Esophagus squamous epithelium (tissue), 5 donors: ENCODE measurements around the gene PPM1G. TPM values are rescaled to one million over a fixed set of nuclear protein-coding genes. Genes with fewer than 3 reads are reported as not detected.

Source experiments
- DNase-seq: peaks from one replicate; lab custom pipeline; 2025; lab: John Stamatoyannopoulos, UW
- H3K27ac ChIP-seq, 4 donors: fragments of 200-600 bp; sonication (generic); one replicate each; pipeline ENCODE4 v1.5.1; 2016 to 2019; ENCODE audit warnings: mild to moderate bottlenecking in 1 of 4
- H3K27me3 ChIP-seq, 4 donors: fragments of 200-600 bp; sonication (generic); 1 replicate in 3 of 4; 2 replicates in 1 of 4; pipeline versions ENCODE4 v1.5.1 to v1.6.0; 2017 to 2021; ENCODE audit warnings: antibody characterized with exemption in 1 of 4
- H3K36me3 ChIP-seq, 3 donors: fragments of 200-600 bp; sonication (generic); one replicate each; pipeline ENCODE4 v1.5.1; 2016 to 2019
- H3K4me1 ChIP-seq, 3 donors: fragments of 200-600 bp; sonication (generic); one replicate each; pipeline ENCODE4 v1.5.1; 2017 to 2019
- H3K4me3 ChIP-seq, 4 donors: fragments of 200-600 bp; sonication (generic); 1 replicate in 3 of 4; 2 replicates in 1 of 4; pipeline ENCODE4 v1.5.1; 2016 to 2019; ENCODE audit warnings: mild to moderate bottlenecking in 2 of 4, moderate library complexity in 1 of 4
- H3K9me3 ChIP-seq, 3 donors: fragments of 200-600 bp; sonication (generic); one replicate each; pipeline ENCODE4 v1.5.1; 2016 to 2019
- CTCF ChIP-seq, 6 experiments: fragments of 450-650 bp in 4 of 6; fragments of 200-600 bp in 2 of 6; sonication (generic) in 2 of 6; IDR thresholded peaks; one replicate each; pipeline ENCODE4 v1.5.1; 2016 to 2019; ENCODE audit warnings: antibody characterized with exemption in 6 of 6, mild to moderate bottlenecking in 4 of 6, moderate library complexity in 4 of 6
- POLR2A ChIP-seq, 4 donors: fragments of 450-650 bp; IDR thresholded peaks; one replicate each; pipeline ENCODE4 v1.6.1; 2017; ENCODE audit warnings: antibody characterized with exemption in 4 of 4, mild to moderate bottlenecking in 4 of 4, moderate library complexity in 3 of 4
- WGBS, 2 donors: methylation state at CpG; one replicate each; pipeline ENCODE4 v1.1.5; 2018; 5-methylcytosine and 5-hydroxymethylcytosine counted together
- intact Hi-C: fragments of 100-400 bp; cut with DNase I; formaldehyde crosslinking; loops from one replicate; pipeline ENCODE4 v1.15.0; 2022
- total RNA-seq, 4 donors: library from RNA; depleted of rRNA; stranded (reverse); fragments of >200 nt; gene quantifications; one replicate each; pipeline ENCODE4 v1.1.0, GENCODE V29; 2016
- donor health status: DM: yes; HTN: yes; CAD: no.

PPM1G gene
- total RNA-seq, 4 donors from 2014 or later = 51.9 to 77.1 (median 67.4) TPM

GRCh38 chr2:27372937-27373336, 36.5 kb downstream of the PPM1G start:
- Histone ChIP-seq H3K27ac (peak overlapping the region in 1 of 4 donors; percentile 96), H3K4me1 (peaks cover 19 to 65% (median 23%) of the 10 kb centered on the region in 3 donors), H3K27me3 (no peaks in the 10 kb centered on the region), H3K9me3 (no peaks in the 10 kb centered on the region), H3K4me3 (no peak overlapping the region), H3K36me3 (peaks cover 26 to 63% (median 35%) of the 10 kb centered on the region in 3 donors)
- WGBS, 2 donors = 72 to 90% methylated on average over 6 of the region's 6 CpGs
- intact Hi-C loops = no loop called here
- TF ChIP-seq POLR2A (IDR thresholded peaks at IDR 0.05) = no peak
- TF ChIP-seq CTCF (IDR thresholded peaks at IDR 0.05) = no peak
- DNase-seq = no peak

- H3K9me3 ChIP-seq = no peaks in the 10 kb centered on the region
Measured at GRCh38 chr2:27370816-27371620, 38.4 kb downstream of the PPM1G start.

GRCh38 chr2:27370026-27370815, 39.2 kb downstream of the PPM1G start, which contains the start of the genes EIF2B4 and SNX17:
TSS of gene EIF2B4 (minus strand) at chr2:27370338. CDS start at chr2:27370314, 24 bp downstream.
TSS of gene SNX17 (plus strand) at chr2:27370616. CDS start at chr2:27370744, 128 bp downstream.
- Histone ChIP-seq H3K27ac (peak within 1 kb of the TSS; percentile 91 to 98 (median 95)), H3K4me1 (peaks cover 19 to 58% (median 23%) of the 10 kb centered on the region in 3 donors), H3K27me3 (no peaks in the 10 kb centered on the region), H3K9me3 (no peaks in the 10 kb centered on the region), H3K4me3 (peak within 1 kb of the TSS; percentile 83 to 96 (median 94)), H3K36me3 (peaks cover 17 to 63% (median 38%) of the 10 kb centered on the region in 3 donors)
- peak; percentile 94 for DNase-seq
- TF ChIP-seq CTCF (IDR thresholded peaks at IDR 0.05) = peak; percentile 57 to 88 (median 64)
- peak in 3 of 4 donors; percentile 27 to 77 (median 58) for TF ChIP-seq POLR2A (IDR thresholded peaks at IDR 0.05)
- WGBS, 2 donors = 0% methylated on average over 1 of the region's 85 CpGs; no CpG with 5 or more reads in 1 of the 2 donors
- intact Hi-C loops = no loop called here

More at GRCh38 chr2:27370816-27371620, 38.4 kb downstream of the PPM1G start:
- Histone ChIP-seq H3K27ac (peak overlapping the region; percentile 91 to 98 (median 95)), H3K4me3 (peak overlapping the region; percentile 83 to 96 (median 94)), H3K4me1 (peaks cover 19 to 58% (median 23%) of the 10 kb centered on the region in 3 donors), H3K36me3 (peaks cover 23 to 63% (median 38%) of the 10 kb centered on the region in 3 donors), H3K27me3 (no peaks in the 10 kb centered on the region)
- intact Hi-C loops = no loop called here
- WGBS, 2 donors = 0 to 3% methylated on average over 10 to 13 of the region's 46 CpGs
- peak in 1 of 4 donors; percentile 23 for TF ChIP-seq POLR2A (IDR thresholded peaks at IDR 0.05)
- TF ChIP-seq CTCF (IDR thresholded peaks at IDR 0.05) = no peak
- no peak for DNase-seq

- no peak for DNase-seq
- 0 to 1% methylated on average over 5 to 14 of the region's 18 CpGs for WGBS, 2 donors
- no peak for TF ChIP-seq CTCF (IDR thresholded peaks at IDR 0.05)
- no peak for TF ChIP-seq POLR2A (IDR thresholded peaks at IDR 0.05)
- peak overlapping the region; percentile 83 to 96 (median 94) for H3K4me3 ChIP-seq
- peak overlapping the region; percentile 89 to 98 (median 94) for H3K27ac ChIP-seq
- H3K36me3 ChIP-seq = peaks cover 19 to 63% (median 34%) of the 10 kb centered on the region in 3 donors
- peaks cover 19 to 57% (median 23%) of the 10 kb centered on the region in 3 donors for H3K4me1 ChIP-seq
- no peaks in the 10 kb centered on the region for H3K27me3 ChIP-seq
- intact Hi-C loops = no loop called here
- no peaks in the 10 kb centered on the region for H3K9me3 ChIP-seq
Measured at GRCh38 chr2:27369471-27370025, 39.8 kb downstream of the PPM1G start.
